SU-DHL-6 (cell line): ENCODE results near the gene SPDYE17.
"Not testable (repeated sequence)": the region's sequence is repeated elsewhere in the genome, so short reads cannot be mapped to it uniquely, and the experiment has no call there.

ENCODE experiments used
- CTCF ChIP-seq: fragments of 200-600 bp; sonication (generic); IDR thresholded peaks from one replicate; pipeline ENCODE4 v1.5.1; 2017; ENCODE audit warnings: antibody characterized with exemption, mild to moderate bottlenecking, low read length, moderate library complexity; ENCODE audit not compliant: insufficient read depth, poor library complexity, severe bottlenecking
- EZH2phosphoT487 ChIP-seq: fragments of 200-600 bp; sonication (generic), shearing (Covaris generic); conservative IDR thresholded peaks from 2 replicates; pipeline ENCODE4 v1.6.1; 2018; ENCODE audit warnings: mild to moderate bottlenecking, antibody characterized with exemption, low read length, moderate library complexity, mixed read lengths

- not testable (repeated sequence) for TF ChIP-seq CTCF, EZH2phosphoT487
Measured at GRCh38 chr7:76980576-76980975, 51.6 kb downstream of the SPDYE17 start.
